GM12878 (cell line): ENCODE results near the gene SLC12A1. TPM values are rescaled to one million over a fixed set of nuclear protein-coding genes. Genes with fewer than 3 reads are reported as not detected.

Experiments
- ATAC-seq: fragments of 200-7000 bp; cut with Tn5 transposase; 3 replicates; pipeline ENCODE4 v1.9.1; 2020; ENCODE audit warnings: mild to moderate bottlenecking, moderate library complexity
- BruUV-seq: library from RNA; stranded (reverse); fragments of 400-500 nt; replicated peaks from 2 replicates; lab custom pipeline; 2021; lab: Mats Ljungman, UMichigan
- CTCF ChIA-PET: fragments of 300-600 bp; sonication (Branson Sonifier 250); formaldehyde crosslinking; extraction: SDS; loops from one replicate; lab custom pipeline; 2021; ENCODE audit warnings: inconsistent platforms; lab: Yijun Ruan, JAX
- POLR2A ChIA-PET: fragments of 350-600 bp; formaldehyde crosslinking; extraction: SDS; loops from one replicate; lab custom pipeline; 2021; ENCODE audit warnings: inconsistent platforms; lab: Charles Lee
- RAD21 ChIA-PET: fragments of 300-600 bp; sonication (Branson Sonifier 250); formaldehyde crosslinking; loops from one replicate; lab custom pipeline; 2023; ENCODE audit warnings: antibody characterized with exemption; ENCODE audit not compliant: unreplicated experiment; lab: Charles Lee
- SMC1A ChIA-PET: fragments of 300-600 bp; sonication (Branson Sonifier 250); formaldehyde crosslinking; loops from one replicate; lab custom pipeline; 2023; ENCODE audit not compliant: unreplicated experiment, uncharacterized antibody; lab: Charles Lee
- DNase-seq: peaks from one replicate; pipeline ENCODE4 v3.0.0-alpha.2; 2011; ENCODE audit warnings: low read depth, low spot score
- FAIRE-seq: peaks from 3 replicates; lab custom pipeline; 2011; peaks lifted over from hg19 to GRCh38; lab: Jason Lieb, UNC
- H2AFZ ChIP-seq: 2 replicates; pipeline ENCODE4 v1.6.0; 2011; ENCODE audit warnings: low read depth, low read length, control low read depth; ENCODE audit not compliant: control insufficient read depth
- H3K27ac ChIP-seq: 2 replicates; pipeline ENCODE4 v1.5.1; 2011; ENCODE audit warnings: control low read depth; ENCODE audit not compliant: control insufficient read depth, insufficient read depth
- H3K27me3 ChIP-seq, 2 experiments: replicated peaks in 1 of 2; 2 replicates each; pipeline versions ENCODE4 v1.6.0 to v1.6.1; 2011; ENCODE audit warnings: low read length in 1 of 2; ENCODE audit not compliant: control insufficient read depth in 2 of 2, insufficient read depth in 2 of 2
- H3K36me3 ChIP-seq, 2 experiments: 2 replicates each; pipeline ENCODE4 v1.5.1; 2011; ENCODE audit warnings: low read length in 1 of 2; ENCODE audit not compliant: control insufficient read depth in 2 of 2, insufficient read depth in 2 of 2
- H3K4me1 ChIP-seq: 2 replicates; pipeline ENCODE4 v1.6.1; 2011; ENCODE audit warnings: mild to moderate bottlenecking, low read length, moderate library complexity, mixed read lengths; ENCODE audit not compliant: control insufficient read depth, insufficient read depth
- H3K4me2 ChIP-seq: 2 replicates; pipeline ENCODE4 v1.6.0; 2011; ENCODE audit warnings: control low read depth; ENCODE audit not compliant: control insufficient read depth, insufficient read depth
- H3K4me3 ChIP-seq: fragments of 200-600 bp; sonication (generic); 2 replicates; pipeline ENCODE4 v1.5.1; 2016
- H3K79me2 ChIP-seq: 2 replicates; pipeline ENCODE4 v1.6.0; 2011; ENCODE audit warnings: low read length; ENCODE audit not compliant: control insufficient read depth, insufficient read depth
- H3K9ac ChIP-seq: 2 replicates; pipeline ENCODE4 v1.8.0; 2011; ENCODE audit warnings: low read length, control low read depth, mixed read lengths; ENCODE audit not compliant: control insufficient read depth, insufficient read depth
- H3K9me3 ChIP-seq: replicated peaks from 3 replicates; pipeline ENCODE4 v1.5.1; 2011; ENCODE audit warnings: mild to moderate bottlenecking, low read length; ENCODE audit not compliant: control insufficient read depth, insufficient read depth
- H4K20me1 ChIP-seq: 2 replicates; pipeline ENCODE4 v1.6.0; 2011; ENCODE audit not compliant: control insufficient read depth, insufficient read depth
- DPF2 ChIP-seq: fragments of 450-650 bp; IDR thresholded peaks from 2 replicates; pipeline ENCODE4 v1.6.1; 2017; ENCODE audit warnings: mild to moderate bottlenecking
- EGR1 ChIP-seq, 2 experiments: IDR thresholded peaks; 1 replicate in 1 of 2; 2 replicates in 1 of 2; pipeline ENCODE4 v1.6.1; 2011 to 2012; ENCODE audit warnings: low read depth in 2 of 2, low read length in 2 of 2, borderline replicate concordance in 1 of 2, mild to moderate bottlenecking in 1 of 2, moderate library complexity in 1 of 2
- IKZF1 ChIP-seq: fragments of 450-650 bp; conservative IDR thresholded peaks from 2 replicates; pipeline ENCODE4 v1.6.1; 2017; ENCODE audit warnings: antibody characterized with exemption, mild to moderate bottlenecking
- IRF3 ChIP-seq: fragments of 450-650 bp; IDR thresholded peaks from 2 replicates; pipeline ENCODE4 v1.6.1; 2014; ENCODE audit warnings: mild to moderate bottlenecking
- MEF2B ChIP-seq: fragments of 450-650 bp; IDR thresholded peaks from 2 replicates; pipeline ENCODE4 v1.6.1; 2018; ENCODE audit warnings: mild to moderate bottlenecking, moderate library complexity; ENCODE audit not compliant: partially characterized antibody, poor library complexity, severe bottlenecking
- MTA2 ChIP-seq: fragments of 450-650 bp; IDR thresholded peaks from 2 replicates; pipeline ENCODE4 v1.6.1; 2016; ENCODE audit warnings: low read depth, mild to moderate bottlenecking, moderate library complexity
- NR2C1 ChIP-seq: fragments of 450-650 bp; IDR thresholded peaks from 2 replicates; pipeline ENCODE4 v1.6.1; 2017; ENCODE audit warnings: antibody characterized with exemption, mild to moderate bottlenecking, moderate library complexity
- NRF1 ChIP-seq: conservative IDR thresholded peaks from 2 replicates; pipeline ENCODE4 v1.6.1; 2011; ENCODE audit warnings: mild to moderate bottlenecking, low read depth, low read length, improper control_type of control experiment
- PML ChIP-seq: IDR thresholded peaks from 2 replicates; pipeline ENCODE4 v1.6.1; 2012; ENCODE audit warnings: low read length, inconsistent platforms
- SIX5 ChIP-seq: IDR thresholded peaks from 2 replicates; pipeline ENCODE4 v1.6.1; 2011; ENCODE audit warnings: mild to moderate bottlenecking, low read depth, low read length, moderate library complexity; ENCODE audit not compliant: severe bottlenecking
- SMC3 ChIP-seq: IDR thresholded peaks from 2 replicates; pipeline ENCODE4 v1.6.1; 2011; ENCODE audit warnings: low read length, improper control_type of control experiment, borderline replicate concordance
- STAT1 ChIP-seq: fragments of 450-650 bp; conservative IDR thresholded peaks from 2 replicates; pipeline ENCODE4 v1.6.1; 2014; ENCODE audit warnings: antibody characterized with exemption, mild to moderate bottlenecking
- TARDBP ChIP-seq: IDR thresholded peaks from 2 replicates; pipeline ENCODE4 v1.6.1; 2016; ENCODE audit warnings: borderline replicate concordance
- TBL1XR1 ChIP-seq: IDR thresholded peaks from 2 replicates; pipeline ENCODE4 v1.6.1; 2012; ENCODE audit warnings: low read depth, low read length, improper control_type of control experiment
- YBX1 ChIP-seq: fragments of 450-650 bp; IDR thresholded peaks from 2 replicates; pipeline ENCODE4 v1.6.1; 2016; ENCODE audit warnings: antibody characterized with exemption
- YY1 ChIP-seq: IDR thresholded peaks from 2 replicates; pipeline ENCODE4 v1.6.1; 2011; ENCODE audit warnings: low read depth, mild to moderate bottlenecking, low read length
- WGBS: methylation state at CpG from one replicate; pipeline ENCODE4 v1.1.6; 2016; ENCODE audit warnings: low lambda C conversion rate; ENCODE audit not compliant: insufficient replicate concordance, insufficient coverage; ENCODE audit errors: missing lambda C conversion rate; 5-methylcytosine and 5-hydroxymethylcytosine counted together
- in situ Hi-C: fragments of 300-500 bp; cut with MboI; formaldehyde crosslinking; loops from 9 replicates; pipeline ENCODE4 v1.14.3; 2018; ENCODE audit warnings: mixed read lengths
- intact Hi-C: fragments of 100-400 bp; cut with micrococcal nuclease; formaldehyde crosslinking; loops from one replicate; pipeline ENCODE4 v1.14.2; 2022; ENCODE audit not compliant: unreplicated experiment
- polyA plus RNA-seq, 11 experiments: library from polyadenylated mRNA; depleted of rRNA in 4 of 11; unstranded in 6 of 11; stranded (reverse) in 5 of 11; fragments of >200 nt; fragmentation: Nextera tagmentation in 4 of 11; fragmentation: Illumina TruSeq in 1 of 11; extraction: Ambion mirVana in 4 of 11; extraction: Trizol in 1 of 11; gene quantifications; 1 replicate in 1 of 11; 2 replicates in 10 of 11; pipeline versions ENCODE4 v1.2.1 to v1.2.3, GENCODE V29; 2011 to 2016; ENCODE audit warnings: inconsistent platforms in 2 of 11, missing spikeins in 2 of 11, low read depth in 1 of 11
- total RNA-seq, 4 experiments: library from RNA; depleted of rRNA in 3 of 4; stranded (reverse); fragments of >200 nt in 3 of 4; fragmentation: Illumina TruSeq in 1 of 4; extraction: Trizol in 1 of 4; gene quantifications; 2 replicates each; pipeline versions ENCODE4 v1.2.1 to v1.2.3, GENCODE V29; 2013 to 2021

Gene SLC12A1
- total and polyA plus RNA-seq, 10 of the 15 experiments (the other 5 are each of a cell fraction or from before 2014, with no cell fraction given), result under 0.01 TPM; not detected in 9

DNA sequence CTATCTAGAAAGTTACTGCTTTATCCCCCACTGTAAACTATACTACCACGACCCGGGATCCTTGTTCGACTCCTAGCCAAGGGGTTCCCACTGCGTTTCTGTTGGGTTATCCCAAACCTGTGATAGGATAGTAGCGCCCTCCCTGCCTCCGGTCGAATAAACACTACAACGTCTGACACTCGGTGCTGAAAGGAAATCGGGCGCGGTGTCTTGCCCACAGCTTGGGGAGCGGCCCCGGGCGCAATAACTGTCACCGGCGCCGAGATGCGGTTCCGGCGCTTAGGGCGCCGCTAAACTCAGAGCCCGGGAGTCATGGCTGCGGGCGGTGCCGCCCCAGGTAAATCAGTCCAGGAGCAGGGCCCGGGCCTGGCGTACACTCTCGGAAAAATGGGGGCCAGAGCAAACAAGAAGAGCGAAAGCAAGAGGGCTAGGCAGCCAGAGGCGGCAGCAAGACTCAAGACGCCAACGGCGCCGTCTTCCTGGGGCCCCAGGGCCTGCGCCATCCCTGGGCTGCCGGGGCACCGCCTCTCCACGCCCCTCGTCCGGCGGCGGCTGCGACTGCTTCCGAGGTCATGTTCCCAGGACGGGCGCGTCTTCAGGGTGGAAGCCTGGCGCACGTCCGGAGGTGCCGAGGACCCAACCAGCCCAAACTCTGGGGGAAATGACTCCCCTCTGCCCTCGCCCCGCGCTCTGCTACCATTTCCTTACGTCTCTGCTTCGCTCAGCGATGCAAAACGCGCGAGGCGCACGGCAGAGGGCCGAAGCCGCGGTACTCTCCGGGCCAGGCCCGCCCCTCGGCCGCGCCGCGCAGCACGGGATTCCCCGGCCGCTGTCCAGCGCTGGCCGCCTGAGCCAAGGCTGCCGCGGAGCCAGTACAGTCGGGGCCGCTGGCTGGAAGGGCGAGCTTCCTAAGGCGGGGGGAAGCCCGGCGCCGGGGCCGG lies 125.0 kb downstream of the SLC12A1 start, which contains the start of gene DUT (continued):
- TF ChIP-seq PML (peak; percentile 89), STAT1 (peak; percentile 71), SMC3 (no peak), DPF2 (peak; percentile 75; the same call in 1 of the 2 replicates), MTA2 (peak; percentile 49; the same call in 1 of the 2 replicates)

DNA sequence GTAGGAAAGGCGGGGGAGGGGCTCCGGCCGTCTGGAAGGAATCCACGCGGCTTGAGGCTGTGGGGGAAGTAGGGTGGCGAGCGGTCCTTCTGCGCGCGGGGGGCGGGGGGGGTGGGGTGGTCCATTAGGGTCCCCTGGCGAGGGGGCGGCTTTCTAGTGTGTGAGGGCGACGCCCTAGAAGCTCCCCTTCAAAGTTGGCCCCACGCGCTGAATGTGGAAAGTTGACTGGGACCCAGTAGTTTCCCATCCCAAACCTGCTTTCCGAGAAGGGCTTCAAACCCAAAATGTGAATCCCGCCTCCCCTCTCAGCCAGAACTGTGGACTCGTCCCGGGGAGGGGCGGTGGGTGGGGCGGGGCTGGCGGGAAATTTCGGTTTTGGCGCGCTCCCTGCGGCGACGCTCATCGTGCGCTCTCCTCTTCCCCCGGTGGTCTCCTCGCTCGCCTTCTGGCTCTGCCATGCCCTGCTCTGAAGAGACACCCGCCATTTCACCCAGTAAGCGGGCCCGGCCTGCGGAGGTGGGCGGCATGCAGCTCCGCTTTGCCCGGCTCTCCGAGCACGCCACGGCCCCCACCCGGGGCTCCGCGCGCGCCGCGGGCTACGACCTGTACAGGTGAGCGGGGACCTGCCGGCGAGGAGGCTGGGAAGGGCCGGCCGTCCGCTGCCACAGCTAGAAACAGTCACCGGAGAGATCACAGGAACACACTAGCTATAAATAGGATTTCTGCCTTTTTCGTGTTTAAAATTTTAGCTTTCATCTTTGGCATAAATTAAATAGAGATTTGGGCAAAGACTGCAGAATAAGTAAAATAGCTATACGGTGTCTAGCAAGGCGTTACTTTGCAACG lies 125.9 kb downstream of the SLC12A1 start:
- no peak for DNase-seq
- in situ Hi-C loops (loop anchor here (25.0 kb wide), 1 partner anchor 1280 kb away; the partner anchor contains the start of genes DTWD1 and FAM227B), intact Hi-C loops (loop anchor here (10.0 kb wide), 1 partner anchor 1293 kb away; the partner anchor contains the start of genes DTWD1 and FAM227B)
- H4K20me1 ChIP-seq, result no peaks in the 10 kb centered on the region
- no peaks in the 10 kb centered on the region for H3K9me3 ChIP-seq
- POLR2A ChIA-PET, result interaction anchor here (0.6 to 1.1 kb wide), 6 partner anchors 20 to 457 kb away, joined by 3 to 6 read pairs (median 4); no protein-coding TSS in a partner anchor
- peak overlapping the region; percentile 92 for H3K9ac ChIP-seq
- peak overlapping the region; percentile 89 for H3K4me2 ChIP-seq
- BruUV-seq, result no TSS peak
- peak overlapping the region; percentile 72 for H2AFZ ChIP-seq
- RAD21 ChIA-PET, result interaction anchor here (0.8 to 1.1 kb wide), 3 partner anchors 479 to 1136 kb away, joined by 3 read pairs; partner anchors contain the start of genes CEP152 and EID1
- FAIRE-seq, result no peak
- peak; percentile 67 for ATAC-seq
- H3K4me3 ChIP-seq, result peak overlapping the region; percentile 91
- WGBS, result 0% methylated on average over 27 of the region's 64 CpGs
- SMC1A ChIA-PET, result interaction anchor here (1.0 to 2.3 kb wide), 2 partner anchors 10 to 20 kb away, joined by 3 to 10 read pairs; no protein-coding TSS in a partner anchor
- H3K27ac ChIP-seq, result peak overlapping the region; percentile 89
- H3K36me3 ChIP-seq, result peaks cover 0 to 6% of the 10 kb centered on the region in 2 experiments; a peak in 2 of 4 replicates
- no peaks in the 10 kb centered on the region for H3K27me3 ChIP-seq
- CTCF ChIA-PET, result interaction anchor here (1.3 to 6.6 kb wide), 2 partner anchors 10 to 23 kb away, joined by 3 to 123 read pairs; no protein-coding TSS in a partner anchor
- H3K4me1 ChIP-seq, result peaks cover 3% of the 10 kb centered on the region; the same call in 1 of the 2 replicates
- peaks cover 56% of the 10 kb centered on the region for H3K79me2 ChIP-seq
- no peak for TF ChIP-seq TARDBP
- peak; percentile 31 for TF ChIP-seq SIX5
- TF ChIP-seq NRF1, result no peak
- TF ChIP-seq IRF3, result no peak
- TF ChIP-seq IKZF1, result no peak
- TF ChIP-seq TBL1XR1, result no peak
- no peak for TF ChIP-seq YBX1
- peak; percentile 55; the same call in 1 of the 2 replicates for TF ChIP-seq YY1
- no peak for TF ChIP-seq MEF2B
- TF ChIP-seq NR2C1, result no peak
- peak in 1 of 2 experiments; percentile 28; a peak in 1 of 3 replicates for TF ChIP-seq EGR1 (IDR thresholded peaks at IDR 0.05; ENCODE audit: borderline replicate concordance in 1 of 2, low read depth in 2 of 2, low read length in 2 of 2)
